SK-N-MC (cell line): ENCODE data around the gene ST6GALNAC2.

Experiments
- EZH2 ChIP-seq: fragments of 200-600 bp; sonication (generic); IDR thresholded peaks from one replicate; pipeline ENCODE4 v1.6.1; 2017; ENCODE audit warnings: antibody characterized with exemption
- FOXP2 ChIP-seq: optimal IDR thresholded peaks from 2 replicates; pipeline ENCODE3; 2011; ENCODE audit warnings: mild to moderate bottlenecking, moderate library complexity; ENCODE audit not compliant: insufficient read depth; ENCODE audit errors: extremely low read length, control extremely low read depth
- POLR2AphosphoS5 ChIP-seq: IDR thresholded peaks from 2 replicates; pipeline ENCODE4 v1.6.1; 2012; ENCODE audit warnings: mild to moderate bottlenecking, low read depth, low read length, borderline replicate concordance

GRCh38 chr17:76560877-76561221 is 24.8 kb downstream of the ST6GALNAC2 start:
- no peak for TF ChIP-seq EZH2
- no peak for TF ChIP-seq POLR2AphosphoS5
- TF ChIP-seq FOXP2: no peak
